GM20431 (cell line): ENCODE results near the gene SPTB.

ENCODE experiments used
- in situ Hi-C: fragments of 300-500 bp; cut with MseI, MboI; formaldehyde crosslinking; loops from one replicate; pipeline ENCODE4 v1.15.0; 2020; ENCODE audit warnings: low sequenced_read_pairs; ENCODE audit not compliant: unreplicated experiment

The SPTB gene

GRCh38 chr14:64720131-64720576 lies 159.6 kb downstream of the SPTB start:
- in situ Hi-C loops, result no loop called here

- in situ Hi-C loops, result no loop called here
Observed at GRCh38 chr14:64719601-64720000, 160.1 kb downstream of the SPTB start.

GRCh38 chr14:64718762-64719161 lies 160.9 kb downstream of the SPTB start:
- in situ Hi-C loops, result no loop called here

GRCh38 chr14:64717870-64718269 lies 161.8 kb downstream of the SPTB start:
- in situ Hi-C loops, result no loop called here

- in situ Hi-C loops, result no loop called here
Observed at GRCh38 chr14:64715628-64716412, 163.9 kb downstream of the SPTB start.

- in situ Hi-C loops, result no loop called here
Observed at GRCh38 chr14:64715146-64715627, 164.5 kb downstream of the SPTB start.

- in situ Hi-C loops, result no loop called here
Observed at GRCh38 chr14:64714432-64715025, 165.2 kb downstream of the SPTB start.

GRCh38 chr14:64713677-64714076 lies 166.0 kb downstream of the SPTB start:
- in situ Hi-C loops, result no loop called here

GRCh38 chr14:64711039-64711438 lies 168.7 kb downstream of the SPTB start:
- in situ Hi-C loops, result no loop called here

GRCh38 chr14:64709126-64709525 lies 170.6 kb downstream of the SPTB start:
- in situ Hi-C loops, result no loop called here

- in situ Hi-C loops, result no loop called here
Observed at GRCh38 chr14:64708148-64709004, 171.3 kb downstream of the SPTB start.

- in situ Hi-C loops, result no loop called here
Observed at GRCh38 chr14:64707661-64708060, 172.0 kb downstream of the SPTB start.

GRCh38 chr14:64706593-64707193 lies 173.0 kb downstream of the SPTB start:
- in situ Hi-C loops, result no loop called here

GRCh38 chr14:64706119-64706592 lies 173.6 kb downstream of the SPTB start:
- in situ Hi-C loops, result no loop called here

- in situ Hi-C loops, result no loop called here
Observed at GRCh38 chr14:64705381-64706118, 174.2 kb downstream of the SPTB start.

GRCh38 chr14:64704743-64705380 lies 174.8 kb downstream of the SPTB start:
- in situ Hi-C loops, result no loop called here

- in situ Hi-C loops, result no loop called here
Observed at GRCh38 chr14:64704143-64704742, 175.5 kb downstream of the SPTB start, which contains the start of gene PLEKHG3. Gene PLEKHG3 (plus strand): TSS chr14:64704424. CDS start chr14:64727632, 23,208 bp downstream.

- in situ Hi-C loops, result no loop called here
Observed at GRCh38 chr14:64703395-64704142, 176.1 kb downstream of the SPTB start.
